H9 (cell line): ENCODE data around the gene SERPINA5. TPM values are rescaled to one million over a fixed set of nuclear protein-coding genes. Genes with fewer than 3 reads are reported as not detected.

ENCODE experiments used
- DNase-seq: peaks from one replicate; pipeline ENCODE4 v3.0.0-alpha.2; 2017
- H2AFZ ChIP-seq: one replicate; pipeline ENCODE4 v1.6.1; 2013; ENCODE audit warnings: mild to moderate bottlenecking, low read length, control low read depth, moderate library complexity
- H2AK5ac ChIP-seq: 2 replicates; pipeline ENCODE4 v1.6.1; 2013; ENCODE audit warnings: low read length, control low read depth, mixed read lengths; ENCODE audit not compliant: insufficient read length
- H2BK120ac ChIP-seq: one replicate; pipeline ENCODE4 v1.6.1; 2013; ENCODE audit warnings: low read depth, mild to moderate bottlenecking, low read length, control low read depth, inconsistent platforms; ENCODE audit not compliant: poor library complexity, severe bottlenecking
- H2BK12ac ChIP-seq: 2 replicates; pipeline ENCODE4 v1.6.1; 2013; ENCODE audit warnings: low read length, control low read depth, mixed read lengths, low read depth; ENCODE audit not compliant: insufficient read length
- H2BK15ac ChIP-seq: 2 replicates; pipeline ENCODE4 v1.6.1; 2013; ENCODE audit warnings: low read depth, low read length, control low read depth
- H2BK20ac ChIP-seq: one replicate; pipeline ENCODE4 v1.6.1; 2013; ENCODE audit warnings: low read depth, mild to moderate bottlenecking, low read length, control low read depth, inconsistent platforms; ENCODE audit not compliant: poor library complexity, severe bottlenecking
- H2BK5ac ChIP-seq: 2 replicates; pipeline ENCODE4 v1.6.1; 2013; ENCODE audit warnings: low read length, control low read depth, mixed read lengths; ENCODE audit not compliant: insufficient read length
- H3K14ac ChIP-seq: 2 replicates; pipeline ENCODE4 v1.6.1; 2013; ENCODE audit warnings: low read length, control low read depth; ENCODE audit not compliant: insufficient read depth
- H3K18ac ChIP-seq: 2 replicates; pipeline ENCODE4 v1.6.1; 2013; ENCODE audit warnings: low read depth, mild to moderate bottlenecking, mixed read lengths, low read length, control low read depth; ENCODE audit not compliant: insufficient read length
- H3K23ac ChIP-seq: 2 replicates; pipeline ENCODE4 v1.6.1; 2013; ENCODE audit warnings: low read length, control low read depth, mixed read lengths, low read depth; ENCODE audit not compliant: insufficient read length
- H3K23me2 ChIP-seq: 2 replicates; pipeline ENCODE4 v1.6.1; 2013; ENCODE audit warnings: low read depth, mild to moderate bottlenecking, mixed read lengths, low read length, control low read depth; ENCODE audit not compliant: insufficient read length, poor library complexity, severe bottlenecking
- H3K27ac ChIP-seq: 2 replicates; pipeline ENCODE4 v1.5.1; 2013; ENCODE audit warnings: low read length, control low read depth, mixed read lengths, low read depth; ENCODE audit not compliant: insufficient read length
- H3K27me3 ChIP-seq: 2 replicates; pipeline ENCODE4 v1.6.1; 2013; ENCODE audit warnings: low read length, control low read depth, inconsistent platforms; ENCODE audit not compliant: insufficient read depth
- H3K4ac ChIP-seq: 2 replicates; pipeline ENCODE4 v1.6.1; 2013; ENCODE audit warnings: low read depth, mild to moderate bottlenecking, control low read depth, inconsistent platforms, low read length, moderate library complexity
- H3K4me1 ChIP-seq: 2 replicates; pipeline ENCODE4 v1.6.1; 2013; ENCODE audit warnings: low read length, control low read depth, inconsistent platforms; ENCODE audit not compliant: insufficient read depth
- H3K4me2 ChIP-seq: 2 replicates; pipeline ENCODE4 v1.6.1; 2013; ENCODE audit warnings: low read length, control low read depth, mixed read lengths; ENCODE audit not compliant: insufficient read length, insufficient read depth
- H3K56ac ChIP-seq: 2 replicates; pipeline ENCODE4 v1.6.1; 2013; ENCODE audit warnings: low read depth, mild to moderate bottlenecking, mixed read lengths, low read length, control low read depth; ENCODE audit not compliant: insufficient read length
- H3K79me1 ChIP-seq: 2 replicates; pipeline ENCODE4 v1.6.1; 2013; ENCODE audit warnings: low read depth, mild to moderate bottlenecking, moderate library complexity, low read length, control low read depth, inconsistent platforms; ENCODE audit not compliant: insufficient read depth, poor library complexity, severe bottlenecking
- H3K79me2 ChIP-seq: 2 replicates; pipeline ENCODE4 v1.6.1; 2013; ENCODE audit warnings: low read length, control low read depth, inconsistent platforms; ENCODE audit not compliant: insufficient read depth
- H3K9ac ChIP-seq: 2 replicates; pipeline ENCODE4 v1.6.1; 2013; ENCODE audit warnings: low read length, control low read depth, mixed read lengths; ENCODE audit not compliant: insufficient read length; ENCODE audit errors: extremely low read depth
- H3K9me3 ChIP-seq: one replicate; pipeline ENCODE4 v1.6.1; 2013; ENCODE audit warnings: low read depth, low read length, inconsistent platforms; ENCODE audit not compliant: control insufficient read depth
- H3T11ph ChIP-seq: one replicate; pipeline ENCODE4 v1.6.1; 2013; ENCODE audit warnings: mild to moderate bottlenecking, low read length, control low read depth, inconsistent platforms
- H4K20me1 ChIP-seq: one replicate; pipeline ENCODE4 v1.6.1; 2013; ENCODE audit not compliant: control insufficient read depth, insufficient read length, insufficient read depth
- H4K5ac ChIP-seq: 2 replicates; pipeline ENCODE4 v1.6.1; 2013; ENCODE audit warnings: low read depth, mild to moderate bottlenecking, mixed read lengths, low read length, control low read depth; ENCODE audit not compliant: insufficient read length
- H4K8ac ChIP-seq: replicated peaks from 2 replicates; pipeline ENCODE4 v1.6.1; 2013; ENCODE audit warnings: low read length, control low read depth, mixed read lengths, low read depth; ENCODE audit not compliant: insufficient read length
- H4K91ac ChIP-seq: 2 replicates; pipeline ENCODE4 v1.6.1; 2013; ENCODE audit warnings: low read depth, mild to moderate bottlenecking, moderate library complexity, mixed read lengths, low read length, control low read depth; ENCODE audit not compliant: insufficient read length
- H3K27ac Mint-ChIP-seq, 3 experiments: 2 replicates in 2 of 3; 3 replicates in 1 of 3; pipeline ENCODE4 v1.8.0; 2020 to 2021; ENCODE audit warnings: mixed read lengths in 3 of 3, mild to moderate bottlenecking in 1 of 3, moderate library complexity in 1 of 3
- H3K27me3 Mint-ChIP-seq: 2 replicates; pipeline ENCODE4 v1.8.0; 2021; ENCODE audit warnings: low read depth, mild to moderate bottlenecking, moderate library complexity, mixed read lengths
- H3K36me3 Mint-ChIP-seq, 3 experiments: 2 replicates in 2 of 3; 3 replicates in 1 of 3; pipeline ENCODE4 v1.8.0; 2020 to 2021; ENCODE audit warnings: low read depth in 3 of 3, mixed read lengths in 3 of 3; ENCODE audit not compliant: insufficient read depth in 1 of 3
- H3K4me1 Mint-ChIP-seq, 2 experiments: 2 replicates each; pipeline ENCODE4 v1.8.0; 2020; ENCODE audit warnings: mixed read lengths in 2 of 2
- H3K4me3 Mint-ChIP-seq, 2 experiments: 2 replicates in 1 of 2; 3 replicates in 1 of 2; pipeline ENCODE4 v1.8.0; 2020 to 2021; ENCODE audit warnings: mild to moderate bottlenecking in 2 of 2, mixed read lengths in 2 of 2, moderate library complexity in 1 of 2
- H3K9me3 Mint-ChIP-seq, 2 experiments: 2 replicates in 1 of 2; 3 replicates in 1 of 2; pipeline ENCODE4 v1.8.0; 2020; ENCODE audit warnings: mild to moderate bottlenecking in 2 of 2, mixed read lengths in 2 of 2, moderate library complexity in 1 of 2
- WGBS: extraction: QIAGEN DNeasy Blood & Tissue Kit; methylation state at CpG from one replicate; pipeline ENCODE4 v1.1.7; 2013; ENCODE audit warnings: missing lambda C conversion rate, low lambda C conversion rate, mixed read lengths; ENCODE audit not compliant: insufficient read length; ENCODE audit errors: extremely low coverage; 5-methylcytosine and 5-hydroxymethylcytosine counted together
- total RNA-seq: library from RNA; stranded (reverse); gene quantifications from 2 replicates; pipeline ENCODE4 v1.2.1, GENCODE V29; 2021
- TF ChIP-seq, protein P1 (sequence below): fragments of 200-600 bp; sonication (generic); conservative IDR thresholded peaks from 3 replicates; pipeline ENCODE4 v1.8.0; 2021; ENCODE audit warnings: antibody characterized with exemption, mild to moderate bottlenecking

The SERPINA5 gene
- total RNA-seq, 1 experiment from 2014 or later = 1.1 TPM

DNA sequence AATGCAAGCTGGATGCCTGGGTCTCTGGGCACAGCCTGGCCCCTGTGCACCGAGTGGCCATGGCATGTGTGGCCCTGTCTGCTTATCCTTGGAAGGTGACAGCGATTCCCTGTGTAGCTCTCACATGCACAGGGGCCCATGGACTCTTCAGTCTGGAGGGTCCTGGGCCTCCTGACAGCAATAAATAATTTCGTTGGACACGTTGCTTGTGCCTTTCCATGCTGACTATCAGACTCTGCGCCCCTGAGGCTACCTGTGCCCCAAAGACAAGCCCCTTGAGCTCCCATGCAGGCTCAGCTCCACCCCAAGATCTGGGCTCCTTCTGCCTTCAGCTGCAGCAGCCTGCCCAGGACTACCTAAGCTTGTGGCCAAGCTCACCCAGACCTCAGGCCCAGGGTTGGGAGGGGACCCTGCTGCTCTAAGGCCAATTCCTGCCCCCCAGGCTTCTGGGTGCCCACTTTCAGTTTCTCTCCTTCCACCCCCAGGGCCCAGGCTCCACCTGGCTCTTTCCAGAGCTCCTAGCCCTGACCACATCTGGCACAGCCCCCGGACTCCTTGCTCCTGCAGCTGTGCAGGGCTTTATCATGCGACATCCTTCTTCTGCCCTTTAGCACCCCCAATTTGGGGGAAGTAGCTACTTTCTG lies 42.8 kb downstream of the SERPINA5 start:
- H3K9ac ChIP-seq = no peak overlapping the region
- TF ChIP-seq, protein P1, sequence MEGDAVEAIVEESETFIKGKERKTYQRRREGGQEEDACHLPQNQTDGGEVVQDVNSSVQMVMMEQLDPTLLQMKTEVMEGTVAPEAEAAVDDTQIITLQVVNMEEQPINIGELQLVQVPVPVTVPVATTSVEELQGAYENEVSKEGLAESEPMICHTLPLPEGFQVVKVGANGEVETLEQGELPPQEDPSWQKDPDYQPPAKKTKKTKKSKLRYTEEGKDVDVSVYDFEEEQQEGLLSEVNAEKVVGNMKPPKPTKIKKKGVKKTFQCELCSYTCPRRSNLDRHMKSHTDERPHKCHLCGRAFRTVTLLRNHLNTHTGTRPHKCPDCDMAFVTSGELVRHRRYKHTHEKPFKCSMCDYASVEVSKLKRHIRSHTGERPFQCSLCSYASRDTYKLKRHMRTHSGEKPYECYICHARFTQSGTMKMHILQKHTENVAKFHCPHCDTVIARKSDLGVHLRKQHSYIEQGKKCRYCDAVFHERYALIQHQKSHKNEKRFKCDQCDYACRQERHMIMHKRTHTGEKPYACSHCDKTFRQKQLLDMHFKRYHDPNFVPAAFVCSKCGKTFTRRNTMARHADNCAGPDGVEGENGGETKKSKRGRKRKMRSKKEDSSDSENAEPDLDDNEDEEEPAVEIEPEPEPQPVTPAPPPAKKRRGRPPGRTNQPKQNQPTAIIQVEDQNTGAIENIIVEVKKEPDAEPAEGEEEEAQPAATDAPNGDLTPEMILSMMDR = no peak
- no peak overlapping the region for H2BK5ac ChIP-seq
- H3K14ac ChIP-seq = no peak overlapping the region
- H3K9me3 ChIP-seq = no peaks in the 10 kb centered on the region
- H2BK15ac ChIP-seq = no peak overlapping the region
- no peak overlapping the region for H3K4ac ChIP-seq
- no peak overlapping the region for H3K18ac ChIP-seq
- no peak overlapping the region for H3K27ac ChIP-seq
- H3K4me1 Mint-ChIP-seq = no peaks in the 10 kb centered on the region
- H4K5ac ChIP-seq = no peak overlapping the region
- H3K9me3 Mint-ChIP-seq = peaks cover 10 to 13% of the 10 kb centered on the region in 2 experiments
- DNase-seq = no peak
- H3K23ac ChIP-seq = no peak overlapping the region
- no peaks in the 10 kb centered on the region for H4K20me1 ChIP-seq
- no peak overlapping the region for H3K27ac Mint-ChIP-seq
- WGBS = no CpG with 5 or more reads among the region's 7 CpGs
- H3T11ph ChIP-seq = no peak overlapping the region
- H3K23me2 ChIP-seq = no peaks in the 10 kb centered on the region
- H4K91ac ChIP-seq = no peak overlapping the region
- H3K27me3 ChIP-seq = no peaks in the 10 kb centered on the region
- no peak overlapping the region for H2BK120ac ChIP-seq
- peaks cover 14% of the 10 kb centered on the region for H3K27me3 Mint-ChIP-seq
- no peak overlapping the region for H2BK12ac ChIP-seq
- H4K8ac ChIP-seq = no peak overlapping the region
- no peak overlapping the region for H3K56ac ChIP-seq
- peaks cover 0 to 6% (median under 1%) of the 10 kb centered on the region in 3 experiments; a peak in 3 of 7 replicates for H3K36me3 Mint-ChIP-seq
- H3K79me2 ChIP-seq = no peaks in the 10 kb centered on the region
- H2AK5ac ChIP-seq = no peak overlapping the region
- no peaks in the 10 kb centered on the region for H3K4me1 ChIP-seq
- H3K4me2 ChIP-seq = no peak overlapping the region
- H2BK20ac ChIP-seq = no peak overlapping the region
- H3K4me3 Mint-ChIP-seq = no peak overlapping the region
- no peaks in the 10 kb centered on the region for H3K79me1 ChIP-seq
- H2AFZ ChIP-seq = no peak overlapping the region
